ENCODE measurements around the gene NR4A1. TPM values are rescaled to one million over a fixed set of nuclear protein-coding genes. Genes with fewer than 3 reads are reported as not detected.

The NR4A1 gene
- total RNA-seq, 1 experiment from 2014 or later, result 90.7 TPM

GRCh38 chr12:52085682-52086180 lies 34.5 kb downstream of the NR4A1 start:
- no peak overlapping the region for H3K9ac ChIP-seq (ENCODE audit: low read length)
- H3K27me3 ChIP-seq (ENCODE audit: low read length), result no peaks in the 10 kb centered on the region
- H3K27ac ChIP-seq (ENCODE audit: low read length), result no peak overlapping the region
- no peak for ATAC-seq
- ChIA-PET POLR2A (ENCODE audit: unreplicated experiment) (no interaction called here), CTCF (interaction anchor here (0.6 kb wide), 1 partner anchor 60 kb away, joined by 3 read pairs; no protein-coding TSS in a partner anchor)
- H3K79me2 ChIP-seq (ENCODE audit: low read length), result no peaks in the 10 kb centered on the region
- intact Hi-C loops (cut with micrococcal nuclease), result no loop called here
- H4K20me1 ChIP-seq (ENCODE audit: low read length), result no peaks in the 10 kb centered on the region
- BruUV-seq (replicated peaks), result no TSS peak
- no peak for DNase-seq
- no peak overlapping the region for H3K4me3 ChIP-seq (ENCODE audit: low read length)
- H3K36me3 ChIP-seq (ENCODE audit: low read depth, low read length), result no peaks in the 10 kb centered on the region
- no peaks in the 10 kb centered on the region for H3K4me1 ChIP-seq (ENCODE audit: insufficient read depth, low read length)
- no peak overlapping the region for H2AFZ ChIP-seq (ENCODE audit: low read length)
- H3K9me2 ChIP-seq (replicated peaks; ENCODE audit: low read length), result no peaks in the 10 kb centered on the region
- H3K9me3 ChIP-seq (ENCODE audit: low read length), result no peaks in the 10 kb centered on the region
- no peak for TF ChIP-seq CTCF (conservative IDR thresholded peaks at IDR 0.05; ENCODE audit: low read depth, low read length)
- no peak for TF ChIP-seq EZH2 (IDR thresholded peaks at IDR 0.05; ENCODE audit: low read length, unreplicated experiment)
- TF ChIP-seq EZH2phosphoT487 (IDR thresholded peaks at IDR 0.05; ENCODE audit: borderline replicate concordance, low read length), result no peak
- H3F3A ChIP-seq (ENCODE audit: low read length, unreplicated experiment), result no peaks in the 10 kb centered on the region
- H3K4me2 ChIP-seq (ENCODE audit: low read length), result no peak overlapping the region

GRCh38 chr12:52086366-52086765 lies 35.1 kb downstream of the NR4A1 start:
- H3K9me3 ChIP-seq (ENCODE audit: low read length), result no peaks in the 10 kb centered on the region
- H3K27ac ChIP-seq (ENCODE audit: low read length), result no peak overlapping the region
- H2AFZ ChIP-seq (ENCODE audit: low read length), result no peak overlapping the region
- no peaks in the 10 kb centered on the region for H3K4me1 ChIP-seq (ENCODE audit: insufficient read depth, low read length)
- no peak for DNase-seq
- no peaks in the 10 kb centered on the region for H3K79me2 ChIP-seq (ENCODE audit: low read length)
- ChIA-PET CTCF (interaction anchor here (0.6 kb wide), 1 partner anchor 61 kb away, joined by 3 read pairs; no protein-coding TSS in a partner anchor), POLR2A (ENCODE audit: unreplicated experiment) (no interaction called here)
- H3K4me3 ChIP-seq (ENCODE audit: low read length), result no peak overlapping the region
- intact Hi-C loops (cut with micrococcal nuclease), result no loop called here
- H3F3A ChIP-seq (ENCODE audit: low read length, unreplicated experiment), result no peaks in the 10 kb centered on the region
- TF ChIP-seq CTCF (conservative IDR thresholded peaks at IDR 0.05; ENCODE audit: low read depth, low read length) (no peak), EZH2phosphoT487 (IDR thresholded peaks at IDR 0.05; ENCODE audit: borderline replicate concordance, low read length) (no peak), EZH2 (IDR thresholded peaks at IDR 0.05; ENCODE audit: low read length, unreplicated experiment) (no peak)
- H3K9me2 ChIP-seq (replicated peaks; ENCODE audit: low read length), result no peaks in the 10 kb centered on the region
- H4K20me1 ChIP-seq (ENCODE audit: low read length), result no peaks in the 10 kb centered on the region
- no TSS peak for BruUV-seq (replicated peaks)
- ATAC-seq, result peak; percentile 65
- no peak overlapping the region for H3K4me2 ChIP-seq (ENCODE audit: low read length)
- H3K27me3 ChIP-seq (ENCODE audit: low read length), result no peaks in the 10 kb centered on the region
- H3K9ac ChIP-seq (ENCODE audit: low read length), result no peak overlapping the region
- no peaks in the 10 kb centered on the region for H3K36me3 ChIP-seq (ENCODE audit: low read depth, low read length)

DNA sequence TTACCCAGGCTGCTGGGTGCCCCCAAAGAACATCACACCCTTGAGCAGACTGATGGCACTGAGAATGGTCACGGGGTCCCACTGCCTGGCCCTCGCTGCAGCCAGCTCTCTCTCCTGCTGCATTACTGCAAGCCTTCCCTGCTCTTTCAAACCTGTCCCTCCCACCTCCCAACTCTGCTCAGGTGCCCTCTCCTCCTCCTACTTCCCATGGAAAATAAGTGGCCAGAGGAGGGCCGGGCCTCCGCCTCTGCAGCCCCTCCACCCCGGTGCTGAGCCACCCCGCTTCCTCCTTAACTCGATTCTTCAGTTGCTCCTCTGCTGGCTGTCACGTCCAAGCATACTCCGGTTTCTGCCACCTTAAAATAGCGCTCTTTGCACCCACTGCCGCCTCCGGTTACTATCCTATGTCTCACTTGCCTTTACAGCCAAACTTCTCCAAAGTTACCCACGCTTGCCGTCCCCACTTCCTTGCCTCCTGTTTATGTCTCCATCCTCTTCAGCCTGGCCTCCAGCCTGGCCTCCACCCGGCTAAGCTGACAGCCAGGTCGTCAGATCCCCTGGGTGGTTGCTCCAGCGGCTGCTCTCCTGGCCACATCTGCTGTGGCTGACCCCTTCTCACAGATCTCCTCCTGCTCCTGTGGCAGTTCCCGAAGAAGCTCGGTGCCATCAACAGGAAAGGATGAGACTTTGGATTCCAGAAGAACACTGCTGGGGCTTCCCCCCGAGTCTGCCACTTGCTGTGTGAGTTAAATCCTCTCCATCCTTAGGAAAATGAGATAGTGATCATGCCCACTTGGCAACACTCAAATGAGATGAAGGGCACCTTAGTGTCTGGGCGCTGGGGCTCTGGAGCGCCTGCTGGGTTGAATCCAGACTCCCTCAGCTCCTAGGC lies 35.9 kb downstream of the NR4A1 start:
- no TSS peak for BruUV-seq (replicated peaks)

More for the DNA sequence above, 35.9 kb downstream of the NR4A1 start:
- H2AFZ ChIP-seq (ENCODE audit: low read length), result no peak overlapping the region
- H3K27me3 ChIP-seq (ENCODE audit: low read length), result no peaks in the 10 kb centered on the region
- no peaks in the 10 kb centered on the region for H4K20me1 ChIP-seq (ENCODE audit: low read length)
- H3F3A ChIP-seq (ENCODE audit: low read length, unreplicated experiment), result no peaks in the 10 kb centered on the region
- no peaks in the 10 kb centered on the region for H3K9me3 ChIP-seq (ENCODE audit: low read length)
- H3K9me2 ChIP-seq (replicated peaks; ENCODE audit: low read length), result no peaks in the 10 kb centered on the region
- no peak overlapping the region for H3K4me2 ChIP-seq (ENCODE audit: low read length)
- no peak overlapping the region for H3K9ac ChIP-seq (ENCODE audit: low read length)
- intact Hi-C loops (cut with micrococcal nuclease), result no loop called here
- ChIA-PET POLR2A (ENCODE audit: unreplicated experiment) (no interaction called here), CTCF (no interaction called here)
- DNase-seq (no peak), ATAC-seq (no peak)
- no peak overlapping the region for H3K4me3 ChIP-seq (ENCODE audit: low read length)
- H3K4me1 ChIP-seq (ENCODE audit: insufficient read depth, low read length), result no peaks in the 10 kb centered on the region
- no peaks in the 10 kb centered on the region for H3K36me3 ChIP-seq (ENCODE audit: low read depth, low read length)
- no peak overlapping the region for H3K27ac ChIP-seq (ENCODE audit: low read length)
- no peaks in the 10 kb centered on the region for H3K79me2 ChIP-seq (ENCODE audit: low read length)
- no peak for TF ChIP-seq CTCF (conservative IDR thresholded peaks at IDR 0.05; ENCODE audit: low read depth, low read length)
- no peak for TF ChIP-seq EZH2 (IDR thresholded peaks at IDR 0.05; ENCODE audit: low read length, unreplicated experiment)
- TF ChIP-seq EZH2phosphoT487 (IDR thresholded peaks at IDR 0.05; ENCODE audit: borderline replicate concordance, low read length), result no peak
